Measurements from ENCODE around the gene CD109.

GRCh38 chr6:73857341-73857890 lies 161.4 kb downstream of the CD109 start:
- TF ChIP-seq, protein P1, sequence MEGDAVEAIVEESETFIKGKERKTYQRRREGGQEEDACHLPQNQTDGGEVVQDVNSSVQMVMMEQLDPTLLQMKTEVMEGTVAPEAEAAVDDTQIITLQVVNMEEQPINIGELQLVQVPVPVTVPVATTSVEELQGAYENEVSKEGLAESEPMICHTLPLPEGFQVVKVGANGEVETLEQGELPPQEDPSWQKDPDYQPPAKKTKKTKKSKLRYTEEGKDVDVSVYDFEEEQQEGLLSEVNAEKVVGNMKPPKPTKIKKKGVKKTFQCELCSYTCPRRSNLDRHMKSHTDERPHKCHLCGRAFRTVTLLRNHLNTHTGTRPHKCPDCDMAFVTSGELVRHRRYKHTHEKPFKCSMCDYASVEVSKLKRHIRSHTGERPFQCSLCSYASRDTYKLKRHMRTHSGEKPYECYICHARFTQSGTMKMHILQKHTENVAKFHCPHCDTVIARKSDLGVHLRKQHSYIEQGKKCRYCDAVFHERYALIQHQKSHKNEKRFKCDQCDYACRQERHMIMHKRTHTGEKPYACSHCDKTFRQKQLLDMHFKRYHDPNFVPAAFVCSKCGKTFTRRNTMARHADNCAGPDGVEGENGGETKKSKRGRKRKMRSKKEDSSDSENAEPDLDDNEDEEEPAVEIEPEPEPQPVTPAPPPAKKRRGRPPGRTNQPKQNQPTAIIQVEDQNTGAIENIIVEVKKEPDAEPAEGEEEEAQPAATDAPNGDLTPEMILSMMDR (conservative IDR thresholded peaks at IDR 0.05; ENCODE audit: low read depth, low read length) = no peak
- TF ChIP-seq POLR2A (IDR thresholded peaks at IDR 0.05; ENCODE audit: low read depth, low read length) = no peak
- TF ChIP-seq USF2 (IDR thresholded peaks at IDR 0.05; ENCODE audit: low read depth, low read length) = no peak

Data from IMR-90 (cell line).